K562 (cell line): ENCODE data around the gene CDCA5. TPM values are rescaled to one million over a fixed set of nuclear protein-coding genes. Genes with fewer than 3 reads are reported as not detected.
A peak's percentile ranks its signal among the peaks of the same experiment; 100 is the strongest.

Experiments
- BHLHE40 ChIP-seq: IDR thresholded peaks from 2 replicates; pipeline ENCODE4 v1.6.1; 2011; ENCODE audit warnings: low read length, improper control_type of control experiment
- CCNT2 ChIP-seq: IDR thresholded peaks from 2 replicates; pipeline ENCODE4 v1.6.1; 2011; ENCODE audit warnings: borderline replicate concordance, low read depth, mild to moderate bottlenecking, moderate library complexity, mixed read lengths, low read length; ENCODE audit not compliant: insufficient read length; ENCODE audit errors: extremely low read depth
- CREB1 ChIP-seq, 2 experiments: sonication (generic) in 1 of 2; formaldehyde crosslinking in 1 of 2; IDR thresholded peaks; 2 replicates each; pipeline versions ENCODE4 v1.6.1 to v1.8.0; 2012 to 2022; ENCODE audit warnings: inconsistent platforms in 1 of 2, mild to moderate bottlenecking in 1 of 2, missing genetic modification reagents in 1 of 2, moderate library complexity in 1 of 2
- FUS ChIP-seq: fragments of 200-400 bp; formaldehyde crosslinking; optimal IDR thresholded peaks from 2 replicates; pipeline ENCODE3; 2017; ENCODE audit warnings: low read depth, low read length
- ZNF224 ChIP-seq: sonication (generic); formaldehyde crosslinking; IDR thresholded peaks from 2 replicates; pipeline ENCODE4 v1.8.0; 2022; ENCODE audit warnings: mild to moderate bottlenecking, missing genetic modification reagents
- polyA plus RNA-seq, 8 experiments: library from polyadenylated mRNA; depleted of rRNA in 4 of 8; stranded (reverse) in 5 of 8; unstranded in 3 of 8; fragments of >200 nt; fragmentation: Nextera tagmentation in 2 of 8; fragmentation: Illumina TruSeq in 1 of 8; extraction: Ambion mirVana in 2 of 8; extraction: Trizol in 1 of 8; gene quantifications; 2 replicates each; pipeline versions ENCODE4 v1.2.1 to v1.2.3, GENCODE V29; 2011 to 2014; ENCODE audit warnings: inconsistent platforms in 1 of 8, missing spikeins in 1 of 8
- total RNA-seq, 7 experiments: library from RNA; depleted of rRNA in 6 of 7; stranded (reverse); fragments of >200 nt in 6 of 7; fragmentation: Illumina TruSeq in 2 of 7; extraction: Trizol in 2 of 7; gene quantifications; 2 replicates each; pipeline versions ENCODE4 v1.2.1 to v1.2.3, GENCODE V29; 2011 to 2021; ENCODE audit warnings: low replicate concordance in 1 of 7
- TF ChIP-seq, protein P1 (sequence below): fragments of 450-650 bp; IDR thresholded peaks from 2 replicates; pipeline ENCODE4 v1.7.0; 2016; ENCODE audit warnings: borderline replicate concordance
- TF ChIP-seq, protein P2 (sequence below): sonication (generic); formaldehyde crosslinking; IDR thresholded peaks from 2 replicates; pipeline ENCODE4 v1.8.0; 2022; ENCODE audit warnings: missing genetic modification reagents, mild to moderate bottlenecking, moderate library complexity, borderline replicate concordance
- TF ChIP-seq, protein P3 (sequence below), 2 experiments: fragments of 450-650 bp in 1 of 2; sonication (generic) in 1 of 2; formaldehyde crosslinking in 1 of 2; IDR thresholded peaks; 2 replicates each; pipeline versions ENCODE4 v1.7.1 to v1.9.0; 2016 to 2022; ENCODE audit warnings: inconsistent platforms in 1 of 2, mild to moderate bottlenecking in 1 of 2, missing genetic modification reagents in 1 of 2
- TF ChIP-seq, protein P4 (sequence below): fragments of 450-650 bp; IDR thresholded peaks from 2 replicates; pipeline ENCODE4 v1.6.1; 2016; ENCODE audit warnings: missing biosample characterization, missing genetic modification characterization
- TF ChIP-seq, protein P5 (sequence below): fragments of 450-650 bp; conservative IDR thresholded peaks from 2 replicates; pipeline ENCODE4 v1.6.1; 2016; ENCODE audit warnings: missing genetic modification characterization, low read depth, mild to moderate bottlenecking, missing compliant biosample characterization, moderate library complexity

Gene CDCA5
- total and polyA plus RNA-seq, 9 of the 15 experiments (the other 6 are each of a cell fraction or from before 2014, with no cell fraction given), result 18.9 to 94.3 (median 64.6) TPM

DNA sequence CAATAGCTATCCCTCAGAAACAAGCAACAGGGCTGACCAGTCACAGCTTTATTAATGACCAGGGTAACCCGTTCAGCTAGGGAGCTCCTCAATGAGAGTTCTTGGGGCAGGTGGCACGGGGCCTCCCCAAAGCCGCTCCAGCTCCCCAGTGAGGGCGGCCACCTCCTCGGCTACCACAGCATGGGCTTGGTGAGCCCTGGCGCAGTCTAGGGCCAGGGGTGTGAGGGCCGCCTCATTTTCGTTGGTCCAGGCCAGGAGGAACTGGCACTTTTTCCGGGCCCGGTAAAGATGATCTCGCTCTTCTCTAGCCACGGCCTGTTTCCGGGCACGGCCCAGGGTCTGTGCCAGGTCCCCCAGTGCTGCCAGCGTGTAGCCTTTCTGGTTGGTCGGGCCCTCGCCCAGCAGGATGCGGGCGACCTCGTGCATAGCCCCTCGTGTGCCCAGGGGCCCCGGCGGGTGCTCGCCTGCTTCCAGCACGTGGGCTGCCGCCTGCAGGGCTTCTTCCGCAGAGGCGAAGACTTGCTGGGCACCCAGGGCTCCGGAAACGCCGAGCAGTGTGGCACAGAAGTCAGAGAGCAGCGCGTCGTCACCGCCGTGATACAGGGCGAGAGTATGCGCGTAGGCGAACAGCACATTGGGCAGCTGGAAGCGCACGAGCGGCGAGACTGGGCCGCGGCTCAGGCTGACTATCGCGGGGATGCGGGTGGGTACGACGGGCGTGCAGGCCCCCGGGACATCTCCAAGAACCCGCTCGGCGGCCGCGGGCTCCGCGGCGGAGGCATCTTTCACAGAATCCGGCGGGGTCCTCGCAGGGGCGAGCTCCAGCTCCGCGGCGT, 32.7 kb upstream of the CDCA5 start (continued):
- TF ChIP-seq, protein P1, sequence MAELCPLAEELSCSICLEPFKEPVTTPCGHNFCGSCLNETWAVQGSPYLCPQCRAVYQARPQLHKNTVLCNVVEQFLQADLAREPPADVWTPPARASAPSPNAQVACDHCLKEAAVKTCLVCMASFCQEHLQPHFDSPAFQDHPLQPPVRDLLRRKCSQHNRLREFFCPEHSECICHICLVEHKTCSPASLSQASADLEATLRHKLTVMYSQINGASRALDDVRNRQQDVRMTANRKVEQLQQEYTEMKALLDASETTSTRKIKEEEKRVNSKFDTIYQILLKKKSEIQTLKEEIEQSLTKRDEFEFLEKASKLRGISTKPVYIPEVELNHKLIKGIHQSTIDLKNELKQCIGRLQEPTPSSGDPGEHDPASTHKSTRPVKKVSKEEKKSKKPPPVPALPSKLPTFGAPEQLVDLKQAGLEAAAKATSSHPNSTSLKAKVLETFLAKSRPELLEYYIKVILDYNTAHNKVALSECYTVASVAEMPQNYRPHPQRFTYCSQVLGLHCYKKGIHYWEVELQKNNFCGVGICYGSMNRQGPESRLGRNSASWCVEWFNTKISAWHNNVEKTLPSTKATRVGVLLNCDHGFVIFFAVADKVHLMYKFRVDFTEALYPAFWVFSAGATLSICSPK, result no peak
- TF ChIP-seq CREB1 (IDR thresholded peaks at IDR 0.05) (no peak), CREB1 (CRISPR knock-in tag; IDR thresholded peaks at IDR 0.05) (peak; percentile 56; the same call in 1 of the 2 replicates), CCNT2 (peak; percentile 10), FUS (peak; percentile 11), BHLHE40 (peak; percentile 25; the same call in 1 of the 2 replicates), ZNF224 (peak; percentile 85)
- TF ChIP-seq, protein P2, sequence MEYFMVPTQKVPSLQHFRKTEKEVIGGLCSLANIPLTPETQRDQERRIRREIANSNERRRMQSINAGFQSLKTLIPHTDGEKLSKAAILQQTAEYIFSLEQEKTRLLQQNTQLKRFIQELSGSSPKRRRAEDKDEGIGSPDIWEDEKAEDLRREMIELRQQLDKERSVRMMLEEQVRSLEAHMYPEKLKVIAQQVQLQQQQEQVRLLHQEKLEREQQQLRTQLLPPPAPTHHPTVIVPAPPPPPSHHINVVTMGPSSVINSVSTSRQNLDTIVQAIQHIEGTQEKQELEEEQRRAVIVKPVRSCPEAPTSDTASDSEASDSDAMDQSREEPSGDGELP (CRISPR knock-in tag), result peak; percentile 58
- TF ChIP-seq, protein P3, sequence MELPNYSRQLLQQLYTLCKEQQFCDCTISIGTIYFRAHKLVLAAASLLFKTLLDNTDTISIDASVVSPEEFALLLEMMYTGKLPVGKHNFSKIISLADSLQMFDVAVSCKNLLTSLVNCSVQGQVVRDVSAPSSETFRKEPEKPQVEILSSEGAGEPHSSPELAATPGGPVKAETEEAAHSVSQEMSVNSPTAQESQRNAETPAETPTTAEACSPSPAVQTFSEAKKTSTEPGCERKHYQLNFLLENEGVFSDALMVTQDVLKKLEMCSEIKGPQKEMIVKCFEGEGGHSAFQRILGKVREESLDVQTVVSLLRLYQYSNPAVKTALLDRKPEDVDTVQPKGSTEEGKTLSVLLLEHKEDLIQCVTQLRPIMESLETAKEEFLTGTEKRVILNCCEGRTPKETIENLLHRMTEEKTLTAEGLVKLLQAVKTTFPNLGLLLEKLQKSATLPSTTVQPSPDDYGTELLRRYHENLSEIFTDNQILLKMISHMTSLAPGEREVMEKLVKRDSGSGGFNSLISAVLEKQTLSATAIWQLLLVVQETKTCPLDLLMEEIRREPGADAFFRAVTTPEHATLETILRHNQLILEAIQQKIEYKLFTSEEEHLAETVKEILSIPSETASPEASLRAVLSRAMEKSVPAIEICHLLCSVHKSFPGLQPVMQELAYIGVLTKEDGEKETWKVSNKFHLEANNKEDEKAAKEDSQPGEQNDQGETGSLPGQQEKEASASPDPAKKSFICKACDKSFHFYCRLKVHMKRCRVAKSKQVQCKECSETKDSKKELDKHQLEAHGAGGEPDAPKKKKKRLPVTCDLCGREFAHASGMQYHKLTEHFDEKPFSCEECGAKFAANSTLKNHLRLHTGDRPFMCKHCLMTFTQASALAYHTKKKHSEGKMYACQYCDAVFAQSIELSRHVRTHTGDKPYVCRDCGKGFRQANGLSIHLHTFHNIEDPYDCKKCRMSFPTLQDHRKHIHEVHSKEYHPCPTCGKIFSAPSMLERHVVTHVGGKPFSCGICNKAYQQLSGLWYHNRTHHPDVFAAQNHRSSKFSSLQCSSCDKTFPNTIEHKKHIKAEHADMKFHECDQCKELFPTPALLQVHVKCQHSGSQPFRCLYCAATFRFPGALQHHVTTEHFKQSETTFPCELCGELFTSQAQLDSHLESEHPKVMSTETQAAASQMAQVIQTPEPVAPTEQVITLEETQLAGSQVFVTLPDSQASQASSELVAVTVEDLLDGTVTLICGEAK (IDR thresholded peaks at IDR 0.05), result no peak
- TF ChIP-seq, protein P3 (CRISPR knock-in tag; IDR thresholded peaks at IDR 0.05), result peak; percentile 32; the same call in 1 of the 2 replicates
- TF ChIP-seq, protein P4, sequence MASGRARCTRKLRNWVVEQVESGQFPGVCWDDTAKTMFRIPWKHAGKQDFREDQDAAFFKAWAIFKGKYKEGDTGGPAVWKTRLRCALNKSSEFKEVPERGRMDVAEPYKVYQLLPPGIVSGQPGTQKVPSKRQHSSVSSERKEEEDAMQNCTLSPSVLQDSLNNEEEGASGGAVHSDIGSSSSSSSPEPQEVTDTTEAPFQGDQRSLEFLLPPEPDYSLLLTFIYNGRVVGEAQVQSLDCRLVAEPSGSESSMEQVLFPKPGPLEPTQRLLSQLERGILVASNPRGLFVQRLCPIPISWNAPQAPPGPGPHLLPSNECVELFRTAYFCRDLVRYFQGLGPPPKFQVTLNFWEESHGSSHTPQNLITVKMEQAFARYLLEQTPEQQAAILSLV, result no peak
- TF ChIP-seq, protein P5, sequence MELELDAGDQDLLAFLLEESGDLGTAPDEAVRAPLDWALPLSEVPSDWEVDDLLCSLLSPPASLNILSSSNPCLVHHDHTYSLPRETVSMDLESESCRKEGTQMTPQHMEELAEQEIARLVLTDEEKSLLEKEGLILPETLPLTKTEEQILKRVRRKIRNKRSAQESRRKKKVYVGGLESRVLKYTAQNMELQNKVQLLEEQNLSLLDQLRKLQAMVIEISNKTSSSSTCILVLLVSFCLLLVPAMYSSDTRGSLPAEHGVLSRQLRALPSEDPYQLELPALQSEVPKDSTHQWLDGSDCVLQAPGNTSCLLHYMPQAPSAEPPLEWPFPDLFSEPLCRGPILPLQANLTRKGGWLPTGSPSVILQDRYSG (tag), result 0 out of 2 replicates have a peak, but pooled peaks have one; percentile 29
- TF ChIP-seq, all 486 proteins: peak for 33
